A549 treated with DMSO at 1 μM for 4 hours (cell line): ENCODE measurements around the gene FBXO40. TPM values are rescaled to one million over a fixed set of nuclear protein-coding genes. Genes with fewer than 3 reads are reported as not detected.

Experiments
- total RNA-seq: library from RNA; stranded (reverse); fragments of 200-300 nt; extraction: Qiagen RNA extraction; gene quantifications from 5 replicates; pipeline ENCODE4 v1.2.3, GENCODE V29; 2022; ENCODE audit warnings: low read depth

Gene FBXO40
- not detected in 5 replicates for total RNA-seq

GRCh38 chr3:121592856-121593702 lies at the start of gene FBXO40:
Gene FBXO40, plus strand, starts transcription at chr3:121593379. Its CDS starts 27,197 bp downstream, at chr3:121620576.

GRCh38 chr3:121545574-121546455 lies 47.4 kb upstream of the FBXO40 start, which contains the start of gene POLQ:
Gene POLQ, minus strand, starts transcription at chr3:121545988. Its CDS starts 111 bp downstream, at chr3:121545877.

GRCh38 chr3:121567649-121568048 lies 25.5 kb upstream of the FBXO40 start, which contains the start of gene ARGFX:
Gene ARGFX, plus strand, starts transcription at chr3:121567949. Its CDS starts 2,765 bp downstream, at chr3:121570714.

GRCh38 chr3:121660356-121661171 lies 67.4 kb downstream of the FBXO40 start, which contains the start of gene HCLS1:
Gene HCLS1, minus strand, starts transcription at chr3:121660903. Its CDS starts 2,556 bp downstream, at chr3:121658347.

Other genes starting within 250 kb of the FBXO40 start
- 7.0 to 8.3 TPM (median 7.5 TPM) in 5 replicates for gene POLQ, start 47.4 kb upstream of the FBXO40 start, total RNA-seq
- gene ARGFX, start 25.4 kb upstream of the FBXO40 start, total RNA-seq = not detected in 5 replicates
- 0.07 to 0.20 TPM (median 0.16 TPM) in 4 of 5 replicates, not detected in the other for gene HCLS1, start 67.5 kb downstream of the FBXO40 start, total RNA-seq
- gene GOLGB1, start 156.4 kb downstream of the FBXO40 start, total RNA-seq = 14.8 to 20.1 TPM (median 18.5 TPM) in 5 replicates
- 10.3 to 12.1 TPM (median 11.6 TPM) in 5 replicates for gene IQCB1, start 241.7 kb downstream of the FBXO40 start, total RNA-seq
- gene EAF2, start 241.8 kb downstream of the FBXO40 start, total RNA-seq = 2.4 to 2.9 TPM (median 2.8 TPM) in 5 replicates